SK-N-SH (cell line): ENCODE measurements around the gene LRMDA. TPM values are rescaled to one million over a fixed set of nuclear protein-coding genes. Genes with fewer than 3 reads are reported as not detected.

ENCODE experiments used
- CTCF ChIA-PET: fragments of 300-600, 350-600 bp; formaldehyde crosslinking; extraction: SDS; loops from one replicate; lab custom pipeline; 2021; lab: Yijun Ruan, JAX
- POLR2A ChIA-PET: fragments of 350-600 bp; sonication (Branson Sonifier 250); formaldehyde crosslinking; extraction: SDS; loops from one replicate; lab custom pipeline; 2020; ENCODE audit warnings: antibody characterized with exemption, inconsistent platforms; lab: Yijun Ruan, JAX
- DNase-seq: peaks from one replicate; pipeline ENCODE4 v3.0.0; 2012
- H2AFZ ChIP-seq: fragments of 200-600 bp; sonication (generic); 2 replicates; pipeline ENCODE4 v1.8.1; 2016; ENCODE audit warnings: antibody characterized with exemption, mild to moderate bottlenecking, low read depth
- H3F3A ChIP-seq: fragments of 200-600 bp; sonication (generic); replicated peaks from 2 replicates; pipeline ENCODE3; 2016; ENCODE audit warnings: antibody characterized with exemption, mild to moderate bottlenecking; ENCODE audit not compliant: insufficient read depth
- H3K27ac ChIP-seq, 2 experiments: fragments of 200-500 bp in 1 of 2; fragments of 200-600 bp in 1 of 2; sonication (Bioruptor generic) in 1 of 2; sonication (generic), shearing (Covaris generic) in 1 of 2; 2 replicates each; pipeline versions ENCODE4 v1.5.1 to v1.6.1; 2014 to 2016; ENCODE audit warnings: low read depth in 2 of 2, inconsistent platforms in 1 of 2, low read length in 1 of 2, mild to moderate bottlenecking in 1 of 2, mixed read lengths in 1 of 2
- H3K27me3 ChIP-seq: fragments of 200-600 bp; sonication (generic), shearing (Covaris generic); 2 replicates; pipeline ENCODE4 v1.6.1; 2016; ENCODE audit warnings: mixed run types; ENCODE audit not compliant: insufficient read depth
- H3K36me3 ChIP-seq, 2 experiments: fragments of 200-500 bp in 1 of 2; fragments of 200-600 bp in 1 of 2; sonication (Bioruptor generic) in 1 of 2; sonication (generic) in 1 of 2; replicated peaks in 1 of 2; 2 replicates each; pipeline versions ENCODE3 to v1.5.1; 2014 to 2016; ENCODE audit warnings: low read length in 1 of 2, mild to moderate bottlenecking in 1 of 2; ENCODE audit not compliant: insufficient read depth in 2 of 2, control insufficient read depth in 1 of 2
- H3K4me1 ChIP-seq, 2 experiments: fragments of 200-500 bp in 1 of 2; fragments of 200-600 bp in 1 of 2; sonication (Bioruptor generic) in 1 of 2; sonication (generic), shearing (Covaris generic) in 1 of 2; 2 replicates each; pipeline versions ENCODE4 v1.5.1 to v1.6.1; 2014 to 2016; ENCODE audit warnings: low read depth in 1 of 2, low read length in 1 of 2, mixed run types in 1 of 2; ENCODE audit not compliant: insufficient read depth in 2 of 2, control insufficient read depth in 1 of 2
- H3K4me2 ChIP-seq: fragments of 200-600 bp; sonication (generic), shearing (Covaris generic); 2 replicates; pipeline ENCODE4 v1.6.1; 2017; ENCODE audit warnings: mixed run types
- H3K4me3 ChIP-seq, 2 experiments: fragments of 200-500 bp in 1 of 2; fragments of 200-600 bp in 1 of 2; sonication (Bioruptor generic) in 1 of 2; sonication (generic), shearing (Covaris generic) in 1 of 2; 2 replicates each; pipeline versions ENCODE4 v1.5.1 to v1.8.1; 2014 to 2016; ENCODE audit warnings: low read depth in 2 of 2, inconsistent platforms in 1 of 2, low read length in 1 of 2, mild to moderate bottlenecking in 1 of 2, mixed read lengths in 1 of 2, moderate library complexity in 1 of 2
- H3K79me2 ChIP-seq: fragments of 200-600 bp; sonication (generic); 2 replicates; pipeline ENCODE4 v1.8.1; 2017; ENCODE audit warnings: mild to moderate bottlenecking; ENCODE audit not compliant: insufficient read depth
- H3K9ac ChIP-seq: fragments of 200-600 bp; sonication (generic); 2 replicates; pipeline ENCODE4 v1.6.1; 2017; ENCODE audit warnings: mixed run types
- H3K9me2 ChIP-seq: fragments of 200-600 bp; sonication (generic); 2 replicates; pipeline ENCODE4 v1.6.1; 2017; ENCODE audit warnings: mixed run types
- H3K9me3 ChIP-seq: fragments of 200-600 bp; sonication (generic); 2 replicates; pipeline ENCODE4 v1.6.1; 2017; ENCODE audit warnings: mixed run types, mild to moderate bottlenecking, moderate library complexity
- H4K20me1 ChIP-seq: fragments of 200-600 bp; sonication (generic); 2 replicates; pipeline ENCODE4 v1.6.1; 2017; ENCODE audit warnings: mild to moderate bottlenecking, mixed run types; ENCODE audit not compliant: insufficient read depth
- ELF1 ChIP-seq: IDR thresholded peaks from 2 replicates; pipeline ENCODE4 v1.4.0; 2012
- FOSL2 ChIP-seq: IDR thresholded peaks from 2 replicates; pipeline ENCODE4 v1.4.0; 2012; ENCODE audit warnings: low read depth, mild to moderate bottlenecking, moderate library complexity, borderline replicate concordance
- FOXJ3 ChIP-seq: sonication (generic); formaldehyde crosslinking; IDR thresholded peaks from 2 replicates; pipeline ENCODE4 v1.5.1; 2020; ENCODE audit warnings: mild to moderate bottlenecking, missing genetic modification reagents
- FOXM1 ChIP-seq: IDR thresholded peaks from 2 replicates; pipeline ENCODE4 v1.4.0; 2012; ENCODE audit warnings: low read depth, mild to moderate bottlenecking
- GABPA ChIP-seq: IDR thresholded peaks from 2 replicates; pipeline ENCODE4 v1.4.0; 2012; ENCODE audit warnings: low read depth, mild to moderate bottlenecking
- RFX5 ChIP-seq: IDR thresholded peaks from 2 replicates; pipeline ENCODE4 v1.6.1; 2012; ENCODE audit warnings: mild to moderate bottlenecking, improper control_type of control experiment, low read length
- RXRA ChIP-seq: IDR thresholded peaks from 2 replicates; pipeline ENCODE4 v1.4.0; 2012; ENCODE audit warnings: low read depth, mild to moderate bottlenecking, borderline replicate concordance
- SMC3 ChIP-seq: IDR thresholded peaks from 2 replicates; pipeline ENCODE4 v1.6.1; 2012; ENCODE audit warnings: low read depth, low read length, improper control_type of control experiment
- TEAD4 ChIP-seq: IDR thresholded peaks from 2 replicates; pipeline ENCODE4 v1.4.0; 2012; ENCODE audit warnings: mild to moderate bottlenecking, borderline replicate concordance; ENCODE audit not compliant: insufficient read depth
- YY1 ChIP-seq: IDR thresholded peaks from 2 replicates; pipeline ENCODE4 v1.4.0; 2012; ENCODE audit warnings: low read depth, mild to moderate bottlenecking
- WGBS: methylation state at CpG from one replicate; pipeline ENCODE4 v1.1.6; 2017; ENCODE audit warnings: low lambda C conversion rate; 5-methylcytosine and 5-hydroxymethylcytosine counted together
- polyA plus RNA-seq, 3 experiments: library from polyadenylated mRNA; depleted of rRNA; stranded (reverse); fragments of >200 nt; gene quantifications; 2 replicates each; pipeline ENCODE4 v1.2.3, GENCODE V29; 2012
- TF ChIP-seq, protein P1 (sequence below): IDR thresholded peaks from 2 replicates; pipeline ENCODE4 v1.4.0; 2012; ENCODE audit warnings: low read depth
- TF ChIP-seq, protein P2 (sequence below): fragments of 200-600 bp; sonication (generic); IDR thresholded peaks from 2 replicates; pipeline ENCODE4 v1.6.1; 2017; ENCODE audit warnings: antibody characterized with exemption, mild to moderate bottlenecking, moderate library complexity
- TF ChIP-seq, protein P3 (sequence below): fragments of 150-350 bp; IDR thresholded peaks from 2 replicates; pipeline ENCODE4 v1.6.1; 2016; ENCODE audit warnings: mild to moderate bottlenecking, low read depth, low read length
- TF ChIP-seq, protein P4 (sequence below): IDR thresholded peaks from 2 replicates; pipeline ENCODE4; 2012
- TF ChIP-seq, protein P5 (sequence below): fragments of 150-350 bp; IDR thresholded peaks from 2 replicates; pipeline ENCODE4 v1.6.1; 2017; ENCODE audit warnings: antibody characterized with exemption, low read length, low read depth, borderline replicate concordance

LRMDA gene
- polyA plus RNA-seq, 1 of the 3 experiments (the other 2 are of a cell fraction) = 0.95 TPM

DNA sequence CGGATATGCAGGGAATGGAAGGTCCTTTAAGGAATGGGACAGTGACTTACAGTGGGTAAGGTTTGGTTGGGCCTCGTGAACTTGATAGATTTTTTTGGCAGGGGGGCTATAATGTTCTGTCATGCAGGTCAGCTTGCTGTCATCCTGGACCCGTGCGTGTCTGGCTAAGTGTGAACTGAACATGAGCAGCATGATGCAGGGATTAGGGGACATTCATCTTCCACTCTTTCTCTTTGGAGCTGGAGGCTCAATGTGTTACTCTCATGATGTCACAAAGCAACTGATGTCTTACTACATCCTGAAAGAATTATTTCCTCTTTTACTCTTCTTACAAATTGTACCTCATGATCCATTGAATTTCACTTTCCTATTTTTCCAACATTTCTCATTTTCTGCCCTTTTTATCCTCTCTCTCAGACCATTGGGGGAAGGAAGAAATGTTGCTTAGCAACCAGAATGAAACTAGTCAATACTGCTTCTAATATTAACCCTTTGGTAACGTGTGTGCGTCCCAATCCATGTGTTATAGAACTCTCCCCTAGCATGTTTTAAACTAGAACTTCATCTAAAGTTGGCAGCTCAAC, 549.1 kb downstream of the LRMDA start:
- no peak for DNase-seq
- Histone ChIP-seq H4K20me1 (no peaks in the 10 kb centered on the region), H3K4me1 (peaks cover 0 to 3% of the 10 kb centered on the region in 2 experiments; a peak in 1 of 4 replicates), H3K27ac (no peak overlapping the region), H3K79me2 (no peaks in the 10 kb centered on the region), H3K9ac (no peak overlapping the region), H3F3A (no peaks in the 10 kb centered on the region), H3K4me2 (no peak overlapping the region), H3K4me3 (no peak overlapping the region), H3K9me3 (no peaks in the 10 kb centered on the region), H3K27me3 (no peaks in the 10 kb centered on the region), H3K36me3 (no peaks in the 10 kb centered on the region), H3K9me2 (no peaks in the 10 kb centered on the region), H2AFZ (no peak overlapping the region)
- ChIA-PET POLR2A (no interaction called here), CTCF (interaction anchor here (1.4 kb wide), 1 partner anchor 56 kb away, joined by 6 read pairs; no protein-coding TSS in a partner anchor)
- 70% methylated on average over 6 of the region's 6 CpGs for WGBS
- TF ChIP-seq, protein P1, sequence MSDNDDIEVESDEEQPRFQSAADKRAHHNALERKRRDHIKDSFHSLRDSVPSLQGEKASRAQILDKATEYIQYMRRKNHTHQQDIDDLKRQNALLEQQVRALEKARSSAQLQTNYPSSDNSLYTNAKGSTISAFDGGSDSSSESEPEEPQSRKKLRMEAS = no peak
- no peak for TF ChIP-seq RXRA
- TF ChIP-seq, protein P2, sequence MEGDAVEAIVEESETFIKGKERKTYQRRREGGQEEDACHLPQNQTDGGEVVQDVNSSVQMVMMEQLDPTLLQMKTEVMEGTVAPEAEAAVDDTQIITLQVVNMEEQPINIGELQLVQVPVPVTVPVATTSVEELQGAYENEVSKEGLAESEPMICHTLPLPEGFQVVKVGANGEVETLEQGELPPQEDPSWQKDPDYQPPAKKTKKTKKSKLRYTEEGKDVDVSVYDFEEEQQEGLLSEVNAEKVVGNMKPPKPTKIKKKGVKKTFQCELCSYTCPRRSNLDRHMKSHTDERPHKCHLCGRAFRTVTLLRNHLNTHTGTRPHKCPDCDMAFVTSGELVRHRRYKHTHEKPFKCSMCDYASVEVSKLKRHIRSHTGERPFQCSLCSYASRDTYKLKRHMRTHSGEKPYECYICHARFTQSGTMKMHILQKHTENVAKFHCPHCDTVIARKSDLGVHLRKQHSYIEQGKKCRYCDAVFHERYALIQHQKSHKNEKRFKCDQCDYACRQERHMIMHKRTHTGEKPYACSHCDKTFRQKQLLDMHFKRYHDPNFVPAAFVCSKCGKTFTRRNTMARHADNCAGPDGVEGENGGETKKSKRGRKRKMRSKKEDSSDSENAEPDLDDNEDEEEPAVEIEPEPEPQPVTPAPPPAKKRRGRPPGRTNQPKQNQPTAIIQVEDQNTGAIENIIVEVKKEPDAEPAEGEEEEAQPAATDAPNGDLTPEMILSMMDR = no peak
- TF ChIP-seq FOXM1 = no peak
- TF ChIP-seq ELF1 = no peak
- TF ChIP-seq RFX5 = no peak
- no peak for TF ChIP-seq GABPA
- TF ChIP-seq FOSL2 = no peak
- TF ChIP-seq, protein P3, sequence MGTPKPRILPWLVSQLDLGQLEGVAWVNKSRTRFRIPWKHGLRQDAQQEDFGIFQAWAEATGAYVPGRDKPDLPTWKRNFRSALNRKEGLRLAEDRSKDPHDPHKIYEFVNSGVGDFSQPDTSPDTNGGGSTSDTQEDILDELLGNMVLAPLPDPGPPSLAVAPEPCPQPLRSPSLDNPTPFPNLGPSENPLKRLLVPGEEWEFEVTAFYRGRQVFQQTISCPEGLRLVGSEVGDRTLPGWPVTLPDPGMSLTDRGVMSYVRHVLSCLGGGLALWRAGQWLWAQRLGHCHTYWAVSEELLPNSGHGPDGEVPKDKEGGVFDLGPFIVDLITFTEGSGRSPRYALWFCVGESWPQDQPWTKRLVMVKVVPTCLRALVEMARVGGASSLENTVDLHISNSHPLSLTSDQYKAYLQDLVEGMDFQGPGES = no peak
- TF ChIP-seq TEAD4 = no peak
- no peak for TF ChIP-seq YY1
- TF ChIP-seq, protein P4, sequence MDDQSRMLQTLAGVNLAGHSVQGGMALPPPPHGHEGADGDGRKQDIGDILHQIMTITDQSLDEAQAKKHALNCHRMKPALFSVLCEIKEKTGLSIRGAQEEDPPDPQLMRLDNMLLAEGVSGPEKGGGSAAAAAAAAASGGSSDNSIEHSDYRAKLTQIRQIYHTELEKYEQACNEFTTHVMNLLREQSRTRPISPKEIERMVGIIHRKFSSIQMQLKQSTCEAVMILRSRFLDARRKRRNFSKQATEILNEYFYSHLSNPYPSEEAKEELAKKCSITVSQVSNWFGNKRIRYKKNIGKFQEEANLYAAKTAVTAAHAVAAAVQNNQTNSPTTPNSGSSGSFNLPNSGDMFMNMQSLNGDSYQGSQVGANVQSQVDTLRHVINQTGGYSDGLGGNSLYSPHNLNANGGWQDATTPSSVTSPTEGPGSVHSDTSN = no peak
- TF ChIP-seq, protein P5, sequence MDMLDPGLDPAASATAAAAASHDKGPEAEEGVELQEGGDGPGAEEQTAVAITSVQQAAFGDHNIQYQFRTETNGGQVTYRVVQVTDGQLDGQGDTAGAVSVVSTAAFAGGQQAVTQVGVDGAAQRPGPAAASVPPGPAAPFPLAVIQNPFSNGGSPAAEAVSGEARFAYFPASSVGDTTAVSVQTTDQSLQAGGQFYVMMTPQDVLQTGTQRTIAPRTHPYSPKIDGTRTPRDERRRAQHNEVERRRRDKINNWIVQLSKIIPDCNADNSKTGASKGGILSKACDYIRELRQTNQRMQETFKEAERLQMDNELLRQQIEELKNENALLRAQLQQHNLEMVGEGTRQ = no peak
- TF ChIP-seq SMC3 = no peak
- TF ChIP-seq FOXJ3 (CRISPR knock-in tag) = no peak
